GM04503 (cell line): ENCODE data around the gene PPP2R3B.
A peak's percentile ranks its signal among the peaks of the same experiment; 100 is the strongest.
"Not testable (repeated sequence)": the region's sequence is repeated elsewhere in the genome, so short reads cannot be mapped to it uniquely, and the experiment has no call there.

Experiments
- DNase-seq: peaks from one replicate; pipeline ENCODE4 v3.0.0-alpha.2; 2012; ENCODE audit warnings: low read depth

PPP2R3B gene

GRCh38 chrX:337331-337831, 49.3 kb downstream of the PPP2R3B start:
- DNase-seq: no peak

- no peak for DNase-seq
Observed at GRCh38 chrX:336227-336626, 50.5 kb downstream of the PPP2R3B start.

- no peak for DNase-seq
Observed at GRCh38 chrX:335758-336155, 51.0 kb downstream of the PPP2R3B start.

- DNase-seq: no peak
Observed at GRCh38 chrX:334971-335757, 51.5 kb downstream of the PPP2R3B start.

- DNase-seq: no peak
Observed at GRCh38 chrX:334331-334891, 52.3 kb downstream of the PPP2R3B start.

- no peak for DNase-seq
Observed at GRCh38 chrX:333611-334311, 52.9 kb downstream of the PPP2R3B start.

- DNase-seq: no peak
Observed at GRCh38 chrX:332916-333610, 53.6 kb downstream of the PPP2R3B start.

- no peak for DNase-seq
Observed at GRCh38 chrX:332496-332860, 54.2 kb downstream of the PPP2R3B start.

GRCh38 chrX:331825-332495, 54.7 kb downstream of the PPP2R3B start:
- DNase-seq: no peak

- no peak for DNase-seq
Observed at GRCh38 chrX:331151-331824, 55.4 kb downstream of the PPP2R3B start.

- no peak for DNase-seq
Observed at GRCh38 chrX:330726-331150, 56.0 kb downstream of the PPP2R3B start.

- DNase-seq: not testable (repeated sequence)
Observed at GRCh38 chrX:330141-330725, 56.5 kb downstream of the PPP2R3B start.

GRCh38 chrX:329291-329910, 57.3 kb downstream of the PPP2R3B start:
- DNase-seq: no peak

- DNase-seq: no peak
Observed at GRCh38 chrX:327660-328126, 59.0 kb downstream of the PPP2R3B start.

- DNase-seq: not testable (repeated sequence)
Observed at GRCh38 chrX:324664-325063, 62.0 kb downstream of the PPP2R3B start.

- DNase-seq: peak; percentile 16
Observed at GRCh38 chrX:323721-324628, 62.7 kb downstream of the PPP2R3B start.

- no peak for DNase-seq
Observed at GRCh38 chrX:320126-320783, 66.5 kb downstream of the PPP2R3B start.

- DNase-seq: no peak
Observed at GRCh38 chrX:319579-320125, 67.1 kb downstream of the PPP2R3B start.
